GM18867 (cell line): ENCODE data around the gene PLBD2.

ENCODE experiments used
- ATAC-seq: cut with Tn5 transposase; IDR thresholded peaks from one replicate; pipeline ENCODE4 v1.9.1; 2021; ENCODE audit warnings: mild to moderate bottlenecking, moderate library complexity; ENCODE audit not compliant: unreplicated experiment

PLBD2 gene, protein sequence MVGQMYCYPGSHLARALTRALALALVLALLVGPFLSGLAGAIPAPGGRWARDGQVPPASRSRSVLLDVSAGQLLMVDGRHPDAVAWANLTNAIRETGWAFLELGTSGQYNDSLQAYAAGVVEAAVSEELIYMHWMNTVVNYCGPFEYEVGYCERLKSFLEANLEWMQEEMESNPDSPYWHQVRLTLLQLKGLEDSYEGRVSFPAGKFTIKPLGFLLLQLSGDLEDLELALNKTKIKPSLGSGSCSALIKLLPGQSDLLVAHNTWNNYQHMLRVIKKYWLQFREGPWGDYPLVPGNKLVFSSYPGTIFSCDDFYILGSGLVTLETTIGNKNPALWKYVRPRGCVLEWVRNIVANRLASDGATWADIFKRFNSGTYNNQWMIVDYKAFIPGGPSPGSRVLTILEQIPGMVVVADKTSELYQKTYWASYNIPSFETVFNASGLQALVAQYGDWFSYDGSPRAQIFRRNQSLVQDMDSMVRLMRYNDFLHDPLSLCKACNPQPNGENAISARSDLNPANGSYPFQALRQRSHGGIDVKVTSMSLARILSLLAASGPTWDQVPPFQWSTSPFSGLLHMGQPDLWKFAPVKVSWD

DNA sequence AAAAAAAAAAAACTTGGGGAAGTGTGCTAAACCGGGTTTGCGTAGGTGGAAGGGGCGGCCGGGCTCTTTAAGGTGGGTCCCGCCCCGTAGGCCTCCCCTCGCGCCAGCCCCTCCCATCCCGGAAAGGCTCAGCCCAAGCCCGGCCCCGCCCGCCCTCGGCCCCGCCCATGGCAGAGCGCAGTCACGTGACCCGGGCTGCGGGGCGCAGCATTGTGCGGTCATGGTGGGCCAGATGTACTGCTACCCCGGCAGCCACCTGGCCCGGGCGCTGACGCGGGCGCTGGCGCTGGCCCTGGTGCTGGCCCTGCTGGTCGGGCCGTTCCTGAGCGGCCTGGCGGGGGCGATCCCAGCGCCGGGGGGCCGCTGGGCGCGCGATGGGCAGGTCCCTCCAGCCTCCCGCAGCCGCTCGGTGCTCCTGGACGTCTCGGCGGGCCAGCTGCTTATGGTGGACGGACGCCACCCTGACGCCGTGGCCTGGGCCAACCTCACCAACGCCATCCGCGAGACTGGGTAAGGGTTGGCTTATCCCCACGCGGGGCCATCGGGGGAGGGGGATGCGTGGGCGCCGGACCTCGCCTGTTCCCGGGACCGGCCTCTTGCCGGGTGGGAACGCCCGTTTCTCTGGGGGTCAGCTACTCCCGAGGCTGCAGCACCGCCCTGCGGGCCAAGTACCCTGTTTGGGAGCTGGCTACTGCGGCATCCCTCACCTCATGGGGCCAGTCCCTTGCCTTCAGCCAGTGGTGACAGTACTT lies at the start of gene PLBD2:
Gene PLBD2, plus strand, starts transcription at position 207 of the 752 bp plus-strand sequence. Its CDS starts 14 bp downstream, at position 221.
- peak; percentile 94 for ATAC-seq

DNA sequence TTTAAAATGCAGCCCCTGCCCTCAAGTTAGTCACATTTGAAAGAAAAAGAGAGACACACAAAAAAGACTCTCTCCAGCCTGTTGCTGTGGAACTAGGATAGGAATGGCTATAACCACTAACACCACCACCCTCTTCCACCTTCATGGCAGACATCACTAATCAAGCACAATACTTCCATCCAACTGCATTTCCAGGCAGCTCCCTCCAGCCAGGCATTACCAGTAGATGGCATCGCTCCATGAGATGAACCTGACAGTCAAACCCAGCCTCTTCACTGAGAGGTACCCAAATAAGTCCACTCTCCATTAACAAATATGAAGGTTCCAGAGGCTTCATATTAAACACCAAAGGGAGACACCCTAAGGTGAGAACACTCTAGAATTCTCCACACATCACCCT lies 47.9 kb upstream of the PLBD2 start:
- ATAC-seq: no peak

DNA sequence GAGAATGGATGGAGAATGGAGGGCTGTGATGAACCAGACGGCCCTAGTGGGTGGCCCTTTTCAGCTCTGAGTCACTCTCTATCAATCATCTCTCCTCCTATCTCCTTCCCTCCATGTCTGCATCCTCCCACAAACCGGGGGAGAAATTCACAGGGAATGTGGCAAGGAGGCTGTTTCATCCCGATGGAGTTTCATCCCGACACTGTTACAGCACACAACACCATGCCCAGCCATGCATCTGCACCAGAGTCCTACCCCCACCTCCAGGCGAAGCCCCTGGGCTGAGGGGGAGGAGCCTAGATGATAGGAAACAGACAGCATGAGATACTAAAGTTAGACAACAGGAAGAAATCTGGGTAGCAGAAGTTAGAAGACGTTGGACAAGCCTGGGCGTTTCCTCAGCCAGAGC lies 44.3 kb upstream of the PLBD2 start:
- no peak for ATAC-seq

DNA sequence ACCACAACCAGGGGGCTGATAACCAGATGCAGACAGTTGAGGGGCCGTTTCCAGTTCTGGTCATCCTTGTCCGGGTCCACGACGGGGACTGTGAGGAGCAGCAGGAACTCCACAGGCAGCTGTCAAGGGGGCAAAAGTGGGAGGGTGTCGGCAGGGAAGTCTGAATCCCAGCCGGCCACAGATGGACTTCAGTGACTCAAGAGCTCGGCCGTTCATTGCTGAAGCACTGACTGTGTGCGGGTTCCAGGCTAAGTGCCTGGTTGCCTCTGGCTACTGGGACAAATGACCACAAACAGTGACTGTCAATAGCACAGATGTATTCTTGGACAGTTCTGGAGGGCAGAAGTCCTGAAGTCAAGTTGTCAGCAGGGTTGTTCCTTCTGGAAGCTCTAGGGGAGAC lies 43.0 kb upstream of the PLBD2 start:
- no peak for ATAC-seq

DNA sequence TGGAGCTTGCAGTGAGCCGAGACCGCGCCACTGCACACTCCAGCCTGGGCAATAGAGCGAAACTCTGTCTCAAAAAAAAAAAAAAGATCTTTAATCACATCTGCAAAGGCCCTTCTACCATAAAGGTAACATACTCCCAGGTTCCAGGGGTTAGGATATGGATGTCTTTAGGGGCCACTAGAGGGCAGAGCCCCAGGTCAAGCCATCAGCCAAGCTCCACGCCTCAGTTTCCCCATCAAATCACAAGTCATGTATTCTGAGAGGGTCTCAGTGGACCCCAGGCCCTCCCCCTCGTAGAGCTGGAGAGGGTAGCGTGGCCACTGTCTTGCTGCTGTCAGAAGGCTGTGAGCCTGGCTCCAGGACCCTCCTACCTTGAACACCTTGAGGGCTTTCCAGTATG lies 42.2 kb upstream of the PLBD2 start:
- ATAC-seq: no peak

DNA sequence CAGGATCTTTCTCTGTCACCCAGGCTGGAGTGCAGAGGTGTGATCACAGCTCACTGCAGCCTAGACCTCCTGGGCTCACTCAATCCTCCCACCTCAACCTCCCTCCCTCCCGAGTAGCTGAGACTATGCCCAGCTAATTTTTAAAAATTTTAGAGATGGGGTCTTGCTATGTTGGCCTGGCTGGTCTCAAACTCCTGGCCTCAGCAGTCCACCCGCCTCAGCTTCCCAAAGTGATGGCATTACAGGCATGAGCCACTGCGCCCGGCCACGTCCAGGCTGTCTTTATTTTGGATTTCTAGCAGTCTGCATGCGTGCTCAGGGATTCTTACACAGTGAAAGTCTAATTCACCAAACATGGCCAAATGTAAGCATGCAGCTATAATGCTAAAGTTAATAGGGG lies 41.3 kb upstream of the PLBD2 start:
- no peak for ATAC-seq

DNA sequence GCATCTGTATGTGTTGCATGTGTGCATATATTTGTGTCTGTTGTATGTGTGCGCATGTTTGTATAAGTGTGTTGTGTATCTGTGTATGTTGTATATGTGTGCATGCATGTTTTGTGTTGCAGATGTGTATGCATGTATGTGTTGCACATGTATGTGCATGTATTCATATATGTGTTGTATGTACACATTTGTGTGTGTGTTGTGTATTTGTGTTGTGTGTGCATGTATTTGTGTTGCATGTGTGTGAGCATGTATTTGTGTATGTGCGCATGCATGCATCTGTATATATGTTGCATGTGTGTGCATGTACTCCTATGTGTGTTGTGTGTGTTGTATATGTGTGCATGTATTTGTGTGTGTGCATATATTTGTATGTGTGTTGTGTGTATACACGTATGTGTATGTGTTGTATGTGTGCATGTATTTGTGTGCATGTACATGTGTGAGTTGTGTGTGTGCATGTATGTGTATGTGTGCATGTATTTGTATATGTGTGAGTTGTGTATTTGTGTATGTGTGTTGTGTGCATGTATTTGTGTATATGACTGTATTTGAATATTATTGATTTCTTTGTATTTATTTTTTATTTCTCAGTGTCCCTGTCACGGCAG lies 40.2 kb upstream of the PLBD2 start:
- ATAC-seq: no peak

DNA sequence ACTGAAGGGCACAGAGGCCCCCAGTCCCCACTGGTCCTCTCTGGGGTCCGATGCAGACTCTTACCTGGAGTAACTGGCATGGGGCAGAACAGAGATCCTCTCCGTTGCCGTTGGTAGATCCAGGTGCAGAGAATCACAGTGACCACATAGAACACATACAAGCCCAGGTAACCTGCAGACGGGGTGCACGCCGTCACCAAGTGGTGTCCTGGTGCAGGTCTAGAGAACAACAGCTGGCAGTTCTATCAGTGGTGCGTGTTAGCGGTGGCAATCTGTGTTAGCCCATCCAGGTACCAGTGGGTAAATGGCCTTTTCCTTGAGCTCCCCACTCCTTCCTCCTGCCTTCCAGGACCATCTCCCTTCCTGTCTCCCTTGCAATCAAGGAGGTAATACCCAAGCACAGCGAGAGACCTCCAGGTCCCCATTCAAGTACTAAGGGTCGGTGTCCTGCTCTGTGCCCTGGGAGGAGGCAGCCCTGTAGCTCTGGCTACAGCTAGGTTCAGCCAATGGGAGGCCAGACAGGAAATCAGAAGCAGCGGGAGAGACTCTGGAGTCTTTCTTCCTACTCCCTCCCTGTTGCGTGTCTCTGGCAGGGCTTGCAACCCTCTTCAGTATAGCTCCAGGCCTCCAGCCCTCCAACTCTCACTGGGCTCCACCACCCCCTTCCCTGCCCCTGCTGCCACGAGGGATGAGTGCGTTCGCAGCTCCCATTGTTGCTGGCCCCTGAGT lies 39.3 kb upstream of the PLBD2 start:
- no peak for ATAC-seq

DNA sequence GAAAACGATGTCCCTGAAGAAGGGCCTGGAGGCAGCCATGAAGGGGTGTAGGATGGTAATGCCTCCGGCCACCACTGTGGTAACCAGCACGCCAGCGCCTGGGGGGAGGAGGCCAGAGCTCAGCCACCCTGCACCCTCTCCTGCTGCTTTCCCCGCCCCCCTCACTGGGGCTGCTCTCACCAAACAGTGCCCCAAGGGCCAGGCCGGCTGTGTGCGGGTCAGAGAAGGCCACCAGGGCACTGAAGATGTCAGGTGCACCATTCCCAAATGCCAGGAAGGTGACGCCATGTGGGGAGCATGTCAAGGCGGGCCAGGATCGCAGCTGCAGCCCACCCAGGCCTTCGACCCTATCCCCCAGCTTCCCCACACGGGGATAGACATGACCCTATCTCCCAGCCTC lies 38.0 kb upstream of the PLBD2 start:
- ATAC-seq: no peak

DNA sequence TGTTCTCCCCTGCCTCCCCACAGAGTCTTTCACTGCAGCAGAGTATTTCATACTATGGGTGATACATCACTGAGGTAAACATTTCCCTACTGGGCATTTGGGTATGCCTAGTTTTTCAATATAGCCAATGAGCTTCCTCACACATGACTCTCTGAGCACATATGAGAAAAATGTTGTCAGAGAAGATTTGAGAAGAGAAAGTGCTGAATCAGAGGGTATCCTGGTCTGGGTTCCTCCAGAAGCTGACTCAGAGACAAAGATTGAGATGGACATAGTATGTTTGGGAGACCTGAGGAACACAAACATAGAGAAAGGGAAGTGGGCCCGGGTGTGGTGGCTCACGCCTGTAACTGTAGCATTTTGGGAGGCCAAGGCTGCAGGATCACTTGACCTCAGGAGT lies 36.0 kb upstream of the PLBD2 start:
- ATAC-seq: no peak

DNA sequence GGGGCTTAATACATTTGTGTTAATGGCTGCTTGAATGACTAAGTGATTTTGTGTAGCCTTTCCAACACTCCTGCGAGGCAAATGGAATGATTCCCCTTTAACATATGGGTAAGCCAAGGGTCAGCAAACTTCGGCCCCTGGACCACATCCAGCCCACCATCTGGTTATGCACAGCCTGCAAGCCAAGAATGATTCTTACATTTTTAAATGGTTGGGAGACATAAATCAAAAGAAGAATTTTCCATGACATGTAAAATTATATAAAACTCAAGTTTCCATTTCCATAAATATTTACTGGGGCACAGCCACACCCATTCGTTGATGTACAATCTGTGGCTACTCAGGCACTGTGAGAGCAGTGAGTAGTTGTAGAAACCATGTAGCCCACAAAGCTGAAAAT lies 32.5 kb upstream of the PLBD2 start:
- no peak for ATAC-seq

DNA sequence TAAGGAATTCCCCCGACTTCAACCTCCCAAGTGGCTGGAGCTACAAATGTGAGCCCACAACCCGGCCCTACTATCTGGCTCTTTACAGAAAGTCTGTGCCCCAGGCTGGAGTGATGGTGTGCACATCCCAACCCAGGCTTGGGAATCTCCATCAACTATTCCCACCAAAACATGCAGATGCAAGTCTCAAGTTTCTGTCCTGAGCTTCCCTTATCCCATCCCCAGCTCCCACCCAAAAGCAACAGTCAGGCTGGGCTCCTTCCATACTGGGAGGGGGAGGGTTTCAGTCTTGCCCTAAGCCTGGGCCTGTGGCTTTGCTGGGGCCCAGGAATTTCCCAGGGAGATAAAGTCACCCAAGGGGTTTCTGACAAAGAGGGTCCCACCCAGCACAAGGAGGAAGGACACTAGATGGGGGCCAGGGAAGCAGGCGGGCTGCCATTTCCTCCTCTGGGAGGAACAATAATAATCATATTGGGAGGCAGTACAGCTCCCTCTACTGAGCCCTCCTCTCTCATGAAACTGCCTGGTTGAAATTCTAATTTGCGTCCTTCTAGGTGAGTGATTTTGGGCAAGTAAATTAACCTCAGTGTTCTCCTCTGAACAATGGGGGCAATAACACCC lies 31.5 kb upstream of the PLBD2 start:
- no peak for ATAC-seq

DNA sequence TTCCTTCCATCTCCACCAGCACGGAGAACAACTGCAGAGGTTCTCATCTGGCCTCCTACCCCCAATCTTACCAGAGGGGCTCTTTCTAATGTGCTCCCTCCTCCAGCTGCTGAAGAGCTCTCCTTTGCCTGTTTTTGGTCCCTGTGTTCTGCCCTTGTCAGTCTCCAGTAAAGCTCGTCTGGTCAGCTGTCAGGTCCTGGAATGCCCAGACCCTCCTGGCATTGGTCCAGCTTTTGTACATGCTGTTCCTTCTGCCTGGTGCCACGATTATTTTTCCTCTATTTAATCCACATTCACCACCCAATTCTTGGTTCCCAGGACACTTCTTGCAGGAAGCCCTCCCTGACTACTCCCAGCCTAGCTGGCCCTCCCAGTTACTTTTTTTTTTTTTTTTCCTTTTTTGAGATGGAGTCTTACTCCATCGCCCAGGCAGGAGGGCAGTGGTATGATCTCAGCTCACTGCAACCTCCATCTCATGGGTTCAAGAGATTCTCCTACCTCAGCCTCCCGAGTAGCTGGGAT lies 30.0 kb upstream of the PLBD2 start:
- ATAC-seq: no peak

DNA sequence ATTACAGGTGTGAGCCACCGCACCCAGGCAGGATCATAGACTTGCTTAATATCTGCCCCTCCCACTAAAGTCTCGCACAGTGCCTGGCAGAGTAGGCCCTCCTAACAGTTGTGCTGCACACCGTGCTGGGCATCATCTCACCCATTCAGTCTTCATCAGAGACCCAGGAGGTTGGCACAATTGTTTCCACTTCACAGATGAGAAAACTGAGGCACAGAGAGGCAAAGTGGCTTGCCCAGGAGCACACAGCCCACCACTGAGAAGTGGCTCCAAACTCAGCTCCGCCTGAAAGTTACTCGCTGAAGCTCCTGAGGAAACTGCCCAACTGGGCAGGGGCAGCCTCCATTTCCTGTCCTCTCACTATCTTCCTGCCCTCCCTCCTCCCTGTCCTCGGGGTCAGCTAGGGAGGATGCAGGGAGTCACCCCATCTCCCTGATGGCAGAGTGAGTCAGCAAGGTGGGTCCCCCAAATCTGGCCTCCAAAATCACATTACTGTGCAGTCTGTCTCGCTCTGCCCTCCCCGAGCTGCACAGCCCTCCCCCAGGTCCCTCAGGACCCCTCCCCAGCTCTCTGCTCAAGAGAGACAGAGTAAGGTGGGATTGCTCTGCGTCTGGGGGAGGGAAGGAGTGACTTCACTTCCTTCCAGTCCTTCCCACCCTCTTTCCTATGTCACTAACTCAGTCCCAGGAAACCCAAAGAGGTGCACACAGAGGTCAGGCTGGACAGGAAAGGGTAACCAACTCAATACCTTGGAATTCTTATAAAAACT lies 29.2 kb upstream of the PLBD2 start:
- ATAC-seq: no peak

DNA sequence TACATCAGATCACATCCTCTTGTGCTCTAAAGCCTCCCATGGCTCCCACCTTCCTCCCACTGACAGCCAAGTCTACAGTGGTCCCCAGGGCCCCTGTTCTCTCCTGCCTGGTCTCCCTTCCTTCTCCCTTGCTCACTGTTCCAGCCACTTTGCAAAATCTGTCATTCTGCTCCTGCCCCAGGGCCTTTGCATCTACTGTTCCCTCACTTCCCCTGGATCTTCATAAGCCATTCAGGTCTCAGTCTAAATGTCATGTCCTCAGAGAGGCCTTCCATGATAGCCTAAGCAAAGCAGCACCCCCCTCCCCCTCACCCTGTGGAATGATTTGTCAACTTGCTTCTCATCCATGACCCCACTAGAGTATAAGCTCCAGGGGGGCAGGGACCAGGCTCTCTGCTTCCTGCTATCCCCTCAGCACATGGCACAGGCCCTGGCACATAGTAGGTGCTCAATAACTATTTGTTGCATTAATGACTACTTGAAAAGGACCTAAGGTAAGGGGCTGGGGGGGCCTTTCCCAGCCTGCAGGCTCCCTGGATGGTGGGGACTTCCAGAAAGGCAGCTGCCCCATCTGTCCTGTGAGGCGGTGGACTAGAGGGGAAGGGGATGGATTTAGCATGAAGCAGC lies 28.5 kb upstream of the PLBD2 start:
- no peak for ATAC-seq

DNA sequence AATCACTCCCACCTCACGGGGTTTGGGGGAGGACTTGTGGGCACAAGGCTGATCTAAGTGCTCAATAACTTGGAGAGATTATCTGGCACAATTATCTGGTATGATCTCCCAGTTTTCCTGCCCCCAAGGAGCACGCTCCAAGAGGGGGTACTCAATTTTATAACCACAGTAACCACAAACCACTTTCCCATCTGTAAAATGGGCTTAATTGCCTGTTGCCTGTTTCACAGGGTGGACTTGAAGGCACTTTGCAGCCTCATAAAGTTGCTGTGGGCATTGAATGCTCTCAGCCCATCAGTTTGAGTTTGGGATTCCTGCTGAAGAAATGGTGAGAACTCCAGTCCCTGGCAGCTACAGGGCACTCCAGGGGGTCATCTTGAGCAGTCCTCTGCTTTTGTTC lies 27.9 kb upstream of the PLBD2 start:
- no peak for ATAC-seq

DNA sequence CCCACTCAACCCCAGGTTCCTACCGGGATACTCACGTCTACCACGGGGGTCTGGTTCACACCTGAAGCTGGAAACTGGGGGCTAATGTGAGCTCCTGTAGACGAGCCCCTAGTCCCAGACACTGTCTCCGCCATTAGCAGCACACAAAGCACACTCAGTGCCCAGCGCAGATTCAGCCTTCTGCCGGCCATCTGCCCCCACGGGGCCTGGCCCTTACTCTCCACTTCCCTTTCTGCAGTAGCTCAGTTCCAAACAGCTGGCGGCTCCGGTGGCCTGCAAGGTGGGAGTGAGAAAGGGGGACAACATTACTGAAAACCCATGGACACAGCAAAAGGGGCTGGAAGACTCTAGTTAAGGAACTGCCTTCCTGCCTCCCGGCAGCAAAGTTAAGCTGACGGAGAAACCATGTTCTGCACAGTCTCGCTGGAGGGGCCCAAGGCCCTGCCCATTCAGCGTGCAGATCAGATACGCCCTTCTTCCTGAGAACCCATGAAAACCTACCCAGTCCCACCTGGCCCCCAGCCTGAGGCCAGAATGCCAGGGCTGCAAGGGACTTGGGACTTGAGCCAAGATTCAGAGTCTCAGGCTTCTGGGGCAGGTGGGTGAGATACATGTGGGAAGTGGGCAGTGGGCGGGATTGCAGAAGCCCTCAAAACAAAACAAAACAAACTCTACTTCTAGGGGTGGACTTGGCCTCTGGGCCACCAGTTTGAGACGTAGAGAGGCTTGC lies 25.5 kb upstream of the PLBD2 start:
- ATAC-seq: no peak

DNA sequence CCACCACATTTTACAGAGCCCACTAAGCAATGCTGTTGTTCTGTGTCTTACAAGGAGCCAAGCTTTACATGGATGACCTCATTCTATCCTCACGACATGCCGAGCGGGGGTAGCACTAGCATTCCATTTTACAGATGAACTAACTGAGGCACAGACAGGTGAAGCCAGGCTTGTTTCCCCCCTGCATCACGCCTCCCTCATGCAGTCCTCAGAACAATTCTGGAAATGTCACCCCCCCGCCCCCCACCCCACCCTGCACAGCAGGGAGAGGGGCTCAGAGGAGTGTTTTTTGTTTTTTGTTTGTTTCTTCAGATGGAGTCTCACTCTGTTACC lies 25.0 kb upstream of the PLBD2 start:
- ATAC-seq: no peak
